Epidermal melanocyte (primary cell): ENCODE results near the gene OR51E1.

Source experiments
- DNase-seq: peaks from one replicate; pipeline ENCODE4 v3.0.0; 2011; ENCODE audit warnings: low spot score; ENCODE audit not compliant: insufficient read length

OR51E1 gene

GRCh38 chr11:4647766-4648165, 4.0 kb downstream of the OR51E1 start:
- DNase-seq: no peak

- no peak for DNase-seq
These were observed 11.0 kb downstream of the OR51E1 start for GRCh38 chr11:4654635-4655369.

- DNase-seq: no peak
These were observed 15.1 kb downstream of the OR51E1 start for GRCh38 chr11:4658629-4659445.

GRCh38 chr11:4662876-4663275, 19.1 kb downstream of the OR51E1 start:
- no peak for DNase-seq

GRCh38 chr11:4664183-4664582, 20.4 kb downstream of the OR51E1 start:
- no peak for DNase-seq

- no peak for DNase-seq
These were observed 21.0 kb downstream of the OR51E1 start for GRCh38 chr11:4664786-4665185.

- DNase-seq: no peak
These were observed 21.6 kb downstream of the OR51E1 start for GRCh38 chr11:4665424-4665823.

- DNase-seq: no peak
These were observed 28.0 kb downstream of the OR51E1 start for GRCh38 chr11:4671741-4672140.

- DNase-seq: no peak
These were observed 28.7 kb downstream of the OR51E1 start for GRCh38 chr11:4672470-4672869.

GRCh38 chr11:4673781-4674180, 30.0 kb downstream of the OR51E1 start:
- no peak for DNase-seq

GRCh38 chr11:4677948-4678347, 34.2 kb downstream of the OR51E1 start:
- no peak for DNase-seq

GRCh38 chr11:4680341-4680740, 36.6 kb downstream of the OR51E1 start:
- no peak for DNase-seq

GRCh38 chr11:4682623-4683419, 39.0 kb downstream of the OR51E1 start:
- DNase-seq: no peak

GRCh38 chr11:4684631-4685285, 41.0 kb downstream of the OR51E1 start:
- DNase-seq: no peak

GRCh38 chr11:4695442-4695841, 51.7 kb downstream of the OR51E1 start:
- DNase-seq: no peak

- no peak for DNase-seq
These were observed 53.8 kb downstream of the OR51E1 start, which contains the start of gene OR51E2 for GRCh38 chr11:4697585-4697984. Gene OR51E2, minus strand, starts transcription at chr11:4697853. Its CDS starts 15,142 bp downstream, at chr11:4682711.

GRCh38 chr11:4699697-4700435, 56.1 kb downstream of the OR51E1 start:
- no peak for DNase-seq

GRCh38 chr11:4700436-4700820, 56.6 kb downstream of the OR51E1 start:
- DNase-seq: no peak

GRCh38 chr11:4704054-4704789, 60.4 kb downstream of the OR51E1 start, which contains the start of gene MMP26:
Gene MMP26, plus strand, starts transcription at chr11:4704784.
- DNase-seq: no peak

- no peak for DNase-seq
These were observed 61.1 kb downstream of the OR51E1 start for GRCh38 chr11:4704790-4705334.
